ENCODE data around the gene SMPD3.

The SMPD3 gene

GRCh38 chr16:68368301-68368888, 79.9 kb downstream of the SMPD3 start:
- DNase-seq (ENCODE audit: low spot score): no peak

DNA sequence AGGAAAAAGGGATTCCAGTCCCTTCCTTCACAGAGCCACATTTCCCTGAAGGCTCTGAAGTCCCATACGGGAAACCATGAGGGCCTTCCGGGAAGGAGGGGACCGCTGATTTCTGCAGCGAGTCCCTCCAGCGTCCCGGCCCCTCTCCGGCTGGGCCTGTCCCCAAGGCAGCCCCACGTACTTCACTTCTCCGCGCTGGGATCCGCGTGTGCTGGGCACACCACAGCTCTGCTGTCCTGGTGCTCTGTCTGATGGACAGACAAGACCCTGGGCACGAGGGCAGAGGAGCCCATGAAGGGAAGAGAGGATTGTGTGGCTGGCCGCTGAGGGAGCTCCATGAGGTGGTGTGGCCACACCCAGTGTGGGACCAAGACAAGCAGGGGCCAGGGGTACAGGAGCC, 80.4 kb downstream of the SMPD3 start:
- no peak for DNase-seq (ENCODE audit: low spot score)

GRCh38 chr16:68367440-68367839, 80.9 kb downstream of the SMPD3 start:
- DNase-seq (ENCODE audit: low spot score): no peak

- peak; percentile 29 for DNase-seq (ENCODE audit: low spot score)
Measured at GRCh38 chr16:68367030-68367429, 81.3 kb downstream of the SMPD3 start.

DNA sequence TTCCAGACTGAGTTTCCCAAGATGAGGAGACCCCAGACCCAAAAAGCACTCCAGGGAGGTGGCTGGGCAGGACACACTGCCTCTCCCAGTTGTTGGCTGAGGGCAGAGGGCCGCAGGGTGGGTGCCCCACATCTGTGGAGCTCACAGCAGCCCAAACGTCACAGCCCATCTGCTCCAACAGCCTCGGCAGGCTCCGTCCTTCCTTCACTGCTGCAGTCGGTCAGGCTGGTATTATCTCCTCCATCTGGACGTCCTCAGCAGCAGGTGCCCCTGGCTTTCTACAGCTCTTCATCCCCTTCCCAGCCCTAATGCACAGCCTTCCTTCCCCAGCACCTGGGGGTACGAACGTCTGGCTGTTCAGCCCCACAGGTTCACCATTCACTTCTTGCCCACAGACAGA, 82.2 kb downstream of the SMPD3 start:
- DNase-seq (ENCODE audit: low spot score): no peak

DNA sequence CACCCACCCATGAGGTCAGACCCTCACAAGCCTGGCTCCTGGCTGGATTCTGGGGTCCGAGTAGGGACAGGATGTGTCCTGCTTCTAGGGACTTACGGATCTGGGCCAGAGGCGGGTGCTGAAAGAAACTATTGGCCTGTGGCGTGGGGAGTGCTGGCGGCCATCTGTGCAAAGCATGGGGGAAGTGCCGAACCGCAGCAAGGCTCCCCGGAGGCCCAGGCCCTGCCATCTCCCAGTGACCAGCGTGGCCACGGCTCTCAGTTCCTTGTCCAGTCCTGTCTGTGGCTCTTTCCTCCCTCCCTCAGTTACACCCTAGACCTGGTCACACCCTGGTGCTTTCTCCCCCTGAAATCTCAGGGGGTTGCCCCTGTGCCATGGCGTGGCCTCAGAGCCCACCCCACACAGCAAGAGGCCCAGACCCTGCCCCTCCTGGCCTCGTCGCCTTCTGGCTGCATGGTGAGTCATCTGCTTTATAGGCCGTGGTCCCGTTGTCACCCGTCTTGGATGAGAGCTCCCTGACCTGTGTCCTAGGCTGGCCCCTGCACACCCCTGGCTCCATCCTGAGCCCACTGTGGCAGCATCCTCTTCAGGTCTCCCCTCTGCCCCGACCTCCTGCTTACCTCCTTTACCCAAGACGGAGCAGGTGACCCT, 83.0 kb downstream of the SMPD3 start:
- DNase-seq (ENCODE audit: low spot score): no peak

- DNase-seq (ENCODE audit: low spot score): no peak
Measured at GRCh38 chr16:68364561-68364998, 83.7 kb downstream of the SMPD3 start.

- DNase-seq (ENCODE audit: low spot score): no peak
Measured at GRCh38 chr16:68363658-68364521, 84.4 kb downstream of the SMPD3 start.

- no peak for DNase-seq (ENCODE audit: low spot score)
Measured at GRCh38 chr16:68362947-68363657, 85.2 kb downstream of the SMPD3 start.

- DNase-seq (ENCODE audit: low spot score): no peak
Measured at GRCh38 chr16:68362262-68362913, 85.9 kb downstream of the SMPD3 start.

DNA sequence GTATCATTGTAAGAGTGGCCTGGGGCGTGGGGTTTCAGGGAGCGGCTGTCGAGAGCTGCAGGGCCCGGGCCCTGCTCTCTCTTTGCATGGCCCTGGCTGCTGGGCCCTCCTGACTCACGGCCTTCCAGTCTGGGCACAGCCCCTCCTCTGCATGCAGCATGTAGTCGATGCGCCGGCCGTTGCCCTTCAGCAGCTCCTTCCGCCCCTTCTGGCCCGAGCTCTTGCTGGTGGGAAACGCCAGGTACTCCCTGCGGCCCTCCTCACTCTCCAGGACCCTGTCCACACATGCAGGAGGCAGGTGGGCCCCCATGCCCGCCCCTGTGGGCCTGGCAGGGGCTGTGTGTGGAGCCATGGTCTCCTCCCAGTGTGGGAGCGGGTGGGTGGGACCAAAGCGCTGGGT, 86.8 kb downstream of the SMPD3 start:
- no peak for DNase-seq (ENCODE audit: low spot score)

- DNase-seq (ENCODE audit: low spot score): no peak
Measured at GRCh38 chr16:68360956-68361355, 87.4 kb downstream of the SMPD3 start.

- DNase-seq (ENCODE audit: low spot score): no peak
Measured at GRCh38 chr16:68360547-68360946, 87.8 kb downstream of the SMPD3 start.

DNA sequence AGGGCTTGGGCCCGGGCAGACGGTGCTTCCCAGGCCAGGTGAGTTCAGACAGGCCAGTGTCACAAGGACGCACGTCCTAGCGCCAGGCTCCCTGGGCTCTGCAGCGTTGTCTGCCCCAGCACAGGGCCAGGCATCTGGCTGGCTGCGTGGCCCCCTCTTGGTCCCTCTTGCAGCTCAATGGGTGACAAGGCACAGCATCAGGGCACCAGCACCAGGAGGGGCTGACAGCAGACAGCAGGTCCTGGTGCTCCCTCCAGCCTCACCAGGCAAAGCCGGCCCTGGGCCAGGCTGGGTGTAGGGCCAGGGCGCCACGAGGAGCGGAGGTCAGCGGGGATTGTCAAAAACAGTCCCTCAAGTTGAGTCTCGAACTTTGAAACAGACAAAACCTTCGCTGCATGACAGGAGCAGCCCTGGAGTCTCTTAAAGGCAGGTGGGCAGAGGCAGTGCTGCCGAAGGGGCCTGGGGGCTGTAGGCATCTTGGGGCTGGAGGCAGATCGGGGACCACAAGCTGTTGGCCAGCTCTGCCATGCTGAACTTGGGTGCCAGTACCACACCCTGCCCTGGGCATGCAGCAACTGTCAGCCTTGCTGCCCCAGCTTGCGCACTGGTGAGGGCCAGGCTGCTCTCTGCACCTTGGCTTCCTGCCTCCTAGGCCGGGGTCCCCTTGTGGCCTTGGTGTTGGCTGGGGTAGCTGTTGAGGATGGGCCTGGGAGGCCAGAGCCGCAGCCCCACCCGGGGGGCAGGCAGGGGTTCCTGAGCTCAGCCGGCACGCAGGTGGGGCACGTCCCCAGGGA, 88.7 kb downstream of the SMPD3 start:
- no peak for DNase-seq (ENCODE audit: low spot score)

DNA sequence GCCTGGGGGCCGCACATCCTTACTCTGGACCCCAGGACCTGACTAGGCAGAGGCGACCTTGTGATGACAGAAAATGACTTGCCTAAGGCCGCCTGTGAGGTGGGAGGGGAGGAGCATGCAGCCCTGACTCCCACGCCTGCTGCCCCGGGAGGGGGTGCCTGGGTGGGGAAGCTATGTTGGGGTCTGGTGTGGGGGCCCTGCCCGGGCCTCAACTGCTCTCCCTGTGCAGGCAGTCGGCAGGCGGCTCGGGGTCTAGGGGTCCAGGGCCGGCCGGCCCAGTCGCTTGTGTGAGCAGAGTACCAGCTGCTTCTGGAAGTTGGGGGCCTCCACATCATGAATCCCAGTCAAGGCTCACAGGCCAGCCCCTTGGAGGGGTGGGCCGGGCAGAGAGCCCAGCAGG, 89.4 kb downstream of the SMPD3 start:
- no peak for DNase-seq (ENCODE audit: low spot score)

DNA sequence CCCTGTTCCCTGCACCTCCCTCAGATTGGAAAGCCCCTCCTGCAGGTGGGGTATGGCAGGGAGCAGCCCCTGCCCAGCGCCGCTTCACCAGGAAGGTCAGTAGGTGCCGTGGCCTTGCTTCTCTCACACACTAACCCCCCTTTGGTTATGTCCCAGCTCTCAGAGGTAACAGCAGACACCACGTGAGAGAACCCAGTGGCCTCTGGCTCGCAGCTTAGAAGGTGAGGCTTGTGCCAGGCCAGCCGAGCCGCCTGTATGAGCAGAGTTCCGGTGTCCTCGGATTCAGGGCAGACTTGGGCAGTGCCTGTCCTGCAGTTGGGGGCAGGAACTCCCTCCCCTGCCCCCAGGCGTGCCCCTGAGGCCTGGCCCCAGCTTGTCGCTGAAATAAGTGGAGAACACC, 90.4 kb downstream of the SMPD3 start:
- DNase-seq (ENCODE audit: low spot score): no peak

- no peak for DNase-seq (ENCODE audit: low spot score)
Measured at GRCh38 chr16:68357521-68357922, 90.8 kb downstream of the SMPD3 start.

- no peak for DNase-seq (ENCODE audit: low spot score)
Measured at GRCh38 chr16:68356919-68357286, 91.4 kb downstream of the SMPD3 start.

DNA sequence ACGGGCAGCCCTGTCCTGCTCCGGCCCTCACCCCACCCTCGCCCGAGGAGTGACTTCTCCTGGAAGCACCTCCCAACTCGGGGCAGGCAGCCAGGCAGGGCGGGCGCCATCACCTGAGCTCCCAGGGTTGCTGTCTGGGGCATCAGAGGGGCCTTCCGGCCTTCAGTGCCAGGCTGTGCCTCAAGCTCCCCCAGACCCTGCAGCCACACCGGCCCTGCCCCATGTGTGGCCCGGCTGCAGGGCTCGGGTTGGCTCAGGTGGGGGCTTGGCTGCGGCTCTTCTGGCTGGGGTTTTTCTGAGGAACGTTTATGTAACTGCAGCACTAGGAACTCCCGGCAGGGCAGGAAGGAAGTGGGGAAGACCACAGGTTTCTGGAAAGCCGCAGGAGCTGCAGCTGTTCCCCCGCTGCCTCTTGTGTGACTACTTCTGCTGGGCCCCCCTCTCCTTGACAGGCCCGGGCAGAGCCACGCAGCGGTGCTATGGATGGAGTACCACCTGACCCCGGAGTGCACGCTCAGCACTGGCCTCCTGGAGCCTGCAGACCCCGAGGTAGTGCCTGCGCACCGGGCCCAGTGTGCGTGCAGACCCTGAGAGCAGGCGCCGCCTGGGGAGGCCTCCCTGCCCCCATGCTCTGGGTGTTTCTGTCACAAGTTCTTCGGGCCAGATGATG, 91.9 kb downstream of the SMPD3 start:
- peak; percentile 78 for DNase-seq (ENCODE audit: low spot score)

GRCh38 chr16:68355447-68356248, 92.7 kb downstream of the SMPD3 start:
- no peak for DNase-seq (ENCODE audit: low spot score)
